Mesenchymal stem cell (in vitro differentiated cells and primary cell): ENCODE results near the gene TIAM1.

Experiments used
- DNase-seq: peaks from one replicate; pipeline ENCODE4 v3.0.0-alpha.2; 2013
- H2AFZ ChIP-seq: one replicate; pipeline ENCODE4 v1.6.1; 2013; ENCODE audit warnings: low read depth, mild to moderate bottlenecking, control low read depth, inconsistent platforms, low read length, moderate library complexity
- H2AK5ac ChIP-seq: 2 replicates; pipeline ENCODE4 v1.6.1; 2013; ENCODE audit warnings: low read length, moderate library complexity, mild to moderate bottlenecking, inconsistent platforms; ENCODE audit not compliant: severe bottlenecking
- H2BK120ac ChIP-seq: one replicate; pipeline ENCODE4 v1.6.1; 2013; ENCODE audit warnings: low read depth, mild to moderate bottlenecking, inconsistent platforms, low read length, moderate library complexity
- H2BK12ac ChIP-seq, 2 experiments: one replicate each; pipeline ENCODE4 v1.6.1; 2013; ENCODE audit warnings: inconsistent platforms in 2 of 2, low read length in 2 of 2, mild to moderate bottlenecking in 2 of 2, moderate library complexity in 2 of 2, control low read depth in 1 of 2
- H2BK15ac ChIP-seq: one replicate; pipeline ENCODE4 v1.6.1; 2013; ENCODE audit warnings: mild to moderate bottlenecking, low read depth, inconsistent platforms; ENCODE audit not compliant: poor library complexity, severe bottlenecking
- H2BK5ac ChIP-seq: 2 replicates; pipeline ENCODE4 v1.6.1; 2013; ENCODE audit warnings: low read depth, mild to moderate bottlenecking, low read length, control low read depth, inconsistent platforms; ENCODE audit not compliant: poor library complexity, severe bottlenecking
- H3K14ac ChIP-seq, 2 experiments: one replicate each; pipeline ENCODE4 v1.6.1; 2013; ENCODE audit warnings: inconsistent platforms in 2 of 2, low read length in 2 of 2, control low read depth in 1 of 2, mild to moderate bottlenecking in 1 of 2, moderate library complexity in 1 of 2
- H3K18ac ChIP-seq, 2 experiments: one replicate each; pipeline ENCODE4 v1.6.1; 2013; ENCODE audit warnings: inconsistent platforms in 2 of 2, low read length in 2 of 2, control low read depth in 1 of 2, low read depth in 1 of 2, mild to moderate bottlenecking in 1 of 2
- H3K23ac ChIP-seq, 2 experiments: one replicate each; pipeline ENCODE4 v1.6.1; 2013; ENCODE audit warnings: inconsistent platforms in 2 of 2, low read length in 2 of 2, mild to moderate bottlenecking in 2 of 2, moderate library complexity in 2 of 2, control low read depth in 1 of 2
- H3K27ac ChIP-seq: 2 replicates; pipeline ENCODE4 v1.5.1; 2013; ENCODE audit warnings: mild to moderate bottlenecking, moderate library complexity, low read length, control low read depth, inconsistent platforms; ENCODE audit not compliant: poor library complexity, severe bottlenecking
- H3K27me3 ChIP-seq, 2 experiments: 2 replicates each; pipeline versions ENCODE4 v1.6.1 to v1.7.0; 2013; ENCODE audit warnings: low read length in 2 of 2, mild to moderate bottlenecking in 2 of 2, moderate library complexity in 2 of 2, control low read depth in 1 of 2, inconsistent platforms in 1 of 2; ENCODE audit not compliant: control insufficient read depth in 1 of 2, insufficient read depth in 1 of 2
- H3K36me3 ChIP-seq, 2 experiments: 2 replicates each; pipeline versions ENCODE4 v1.6.1 to v1.7.0; 2013; ENCODE audit warnings: low read length in 2 of 2, control low read depth in 1 of 2, inconsistent platforms in 1 of 2, low read depth in 1 of 2, mild to moderate bottlenecking in 1 of 2; ENCODE audit not compliant: insufficient read depth in 2 of 2, control insufficient read depth in 1 of 2
- H3K4ac ChIP-seq, 2 experiments: one replicate each; pipeline ENCODE4 v1.6.1; 2013; ENCODE audit warnings: inconsistent platforms in 2 of 2, low read length in 2 of 2, mild to moderate bottlenecking in 2 of 2, moderate library complexity in 2 of 2, control low read depth in 1 of 2, low read depth in 1 of 2
- H3K4me1 ChIP-seq: 2 replicates; pipeline ENCODE4 v1.6.1; 2013; ENCODE audit warnings: low read depth, low read length, control low read depth; ENCODE audit not compliant: control insufficient read depth, insufficient read depth
- H3K4me2 ChIP-seq: 2 replicates; pipeline ENCODE4 v1.6.1; 2013; ENCODE audit warnings: low read length, mild to moderate bottlenecking, inconsistent platforms; ENCODE audit not compliant: poor library complexity, severe bottlenecking
- H3K4me3 ChIP-seq, 2 experiments: 2 replicates each; pipeline versions ENCODE4 v1.5.1 to v1.7.0; 2013; ENCODE audit warnings: low read length in 2 of 2, mild to moderate bottlenecking in 2 of 2, control low read depth in 1 of 2, low read depth in 1 of 2; ENCODE audit not compliant: insufficient read depth in 1 of 2
- H3K79me1 ChIP-seq: replicated peaks from 2 replicates; pipeline ENCODE4 v1.6.1; 2013; ENCODE audit warnings: mild to moderate bottlenecking, control low read depth, low read length, inconsistent platforms; ENCODE audit not compliant: poor library complexity, severe bottlenecking
- H3K9ac ChIP-seq: 2 replicates; pipeline ENCODE4 v1.7.0; 2013; ENCODE audit warnings: mild to moderate bottlenecking, low read length, moderate library complexity
- H3K9me3 ChIP-seq: 2 replicates; pipeline ENCODE4 v1.7.0; 2013; ENCODE audit warnings: mild to moderate bottlenecking, low read length; ENCODE audit not compliant: control insufficient read depth
- H4K8ac ChIP-seq: one replicate; pipeline ENCODE4 v1.6.1; 2013; ENCODE audit warnings: inconsistent platforms, mild to moderate bottlenecking, low read length, moderate library complexity
- H4K91ac ChIP-seq: one replicate; pipeline ENCODE4 v1.6.1; 2013; ENCODE audit warnings: mild to moderate bottlenecking, low read length, inconsistent platforms
- WGBS: methylation state at CpG from one replicate; pipeline ENCODE4 v1.1.7; 2013; ENCODE audit warnings: mixed read lengths; 5-methylcytosine and 5-hydroxymethylcytosine counted together

TIAM1 gene

DNA sequence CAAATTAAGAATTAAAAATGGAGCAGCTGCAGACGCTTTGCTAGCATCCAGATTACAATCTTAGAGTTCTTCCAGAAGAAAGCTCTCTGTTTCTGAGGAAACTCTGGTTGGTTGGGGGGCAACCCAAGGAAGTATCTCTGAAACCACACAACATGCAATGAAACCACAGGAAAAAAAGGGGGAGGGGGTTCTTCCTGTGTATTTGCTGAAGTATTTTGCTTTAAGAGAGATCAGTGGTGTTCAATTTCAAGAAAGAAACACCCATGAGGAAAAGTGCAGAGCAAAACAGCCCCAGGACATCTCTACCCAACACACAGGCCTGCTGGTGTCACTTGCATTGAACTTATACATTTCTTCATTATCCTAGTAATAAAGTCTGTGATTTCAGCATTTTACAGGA lies 19.7 kb upstream of the TIAM1 start:
- H3K14ac ChIP-seq, result no peak overlapping the region
- H3K9ac ChIP-seq, result no peak overlapping the region
- H3K18ac ChIP-seq, result no peak overlapping the region
- no peak overlapping the region for H3K23ac ChIP-seq
- no peak overlapping the region for H3K27ac ChIP-seq
- H3K79me1 ChIP-seq, result no peaks in the 10 kb centered on the region
- no peak overlapping the region for H3K4me2 ChIP-seq
- H2BK15ac ChIP-seq, result no peak overlapping the region
- H3K36me3 ChIP-seq, result no peaks in the 10 kb centered on the region
- H2BK12ac ChIP-seq, result no peak overlapping the region
- no peak overlapping the region for H4K8ac ChIP-seq
- WGBS, result 63% methylated on average over 1 of the region's 1 CpG
- no peak for DNase-seq
- H2AK5ac ChIP-seq, result no peak overlapping the region
- H2AFZ ChIP-seq, result no peak overlapping the region
- no peak overlapping the region for H2BK120ac ChIP-seq
- no peak overlapping the region for H3K4ac ChIP-seq
- H3K4me1 ChIP-seq, result peaks cover 4% of the 10 kb centered on the region
- no peaks in the 10 kb centered on the region for H3K9me3 ChIP-seq
- no peak overlapping the region for H3K4me3 ChIP-seq
- H3K27me3 ChIP-seq, result peaks cover 0 to 8% of the 10 kb centered on the region in 2 experiments
- no peak overlapping the region for H4K91ac ChIP-seq
- no peak overlapping the region for H2BK5ac ChIP-seq

GRCh38 chr21:31360717-31361116 lies 16.7 kb upstream of the TIAM1 start:
- no peak overlapping the region for H3K14ac ChIP-seq
- no peak overlapping the region for H3K18ac ChIP-seq
- no peak overlapping the region for H3K23ac ChIP-seq
- no peak overlapping the region for H3K27ac ChIP-seq
- no peaks in the 10 kb centered on the region for H3K4me1 ChIP-seq
- H3K9me3 ChIP-seq, result no peaks in the 10 kb centered on the region
- H3K4ac ChIP-seq, result no peak overlapping the region
- no peak overlapping the region for H4K91ac ChIP-seq
- no peak overlapping the region for H4K8ac ChIP-seq
- H2BK15ac ChIP-seq, result no peak overlapping the region
- no peak for DNase-seq
- H3K4me2 ChIP-seq, result no peak overlapping the region
- H3K9ac ChIP-seq, result no peak overlapping the region
- H3K4me3 ChIP-seq, result no peak overlapping the region
- H2BK120ac ChIP-seq, result no peak overlapping the region
- H2BK5ac ChIP-seq, result no peak overlapping the region
- peaks cover 0 to 8% of the 10 kb centered on the region in 2 experiments for H3K27me3 ChIP-seq
- no peaks in the 10 kb centered on the region for H3K79me1 ChIP-seq
- no peaks in the 10 kb centered on the region for H3K36me3 ChIP-seq
- H2AK5ac ChIP-seq, result no peak overlapping the region
- no peak overlapping the region for H2AFZ ChIP-seq
- H2BK12ac ChIP-seq, result no peak overlapping the region

DNA sequence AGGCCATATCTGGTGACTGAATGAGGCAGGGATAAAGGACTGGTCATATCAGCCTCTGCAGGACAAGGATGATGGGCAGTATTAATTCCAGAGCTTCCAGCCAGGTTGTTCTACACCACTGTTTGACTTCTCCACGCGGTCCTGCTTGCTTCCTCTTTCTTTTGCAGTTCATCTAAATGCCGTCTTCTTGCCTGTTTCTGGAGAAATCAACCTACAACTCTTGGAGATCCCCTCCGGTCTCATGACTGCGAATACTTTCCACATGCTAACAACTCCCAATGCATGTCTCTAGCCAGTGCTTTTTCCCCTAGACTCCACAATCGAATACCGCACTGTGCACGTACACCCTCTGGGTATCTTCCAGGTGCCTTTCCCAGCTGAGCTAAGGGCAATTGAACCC lies 14.1 kb upstream of the TIAM1 start:
- peaks cover 0 to 6% of the 10 kb centered on the region in 2 experiments for H3K27me3 ChIP-seq
- no peak overlapping the region for H3K23ac ChIP-seq
- H3K4me2 ChIP-seq, result no peak overlapping the region
- no peak overlapping the region for H3K4ac ChIP-seq
- no peak overlapping the region for H2AK5ac ChIP-seq
- WGBS, result 97% methylated on average over 8 of the region's 8 CpGs
- H2BK120ac ChIP-seq, result no peak overlapping the region
- H3K4me1 ChIP-seq, result peaks cover 5% of the 10 kb centered on the region
- H4K8ac ChIP-seq, result no peak overlapping the region
- no peak overlapping the region for H2AFZ ChIP-seq
- no peak for DNase-seq
- no peak overlapping the region for H2BK15ac ChIP-seq
- H3K27ac ChIP-seq, result no peak overlapping the region
- H3K36me3 ChIP-seq, result no peaks in the 10 kb centered on the region
- no peak overlapping the region for H2BK5ac ChIP-seq
- no peak overlapping the region for H3K18ac ChIP-seq
- no peak overlapping the region for H2BK12ac ChIP-seq
- no peak overlapping the region for H3K9ac ChIP-seq
- no peak overlapping the region for H3K14ac ChIP-seq
- H3K79me1 ChIP-seq, result no peaks in the 10 kb centered on the region
- H4K91ac ChIP-seq, result no peak overlapping the region
- no peak overlapping the region for H3K4me3 ChIP-seq
- H3K9me3 ChIP-seq, result no peaks in the 10 kb centered on the region

- Histone ChIP-seq H3K14ac (no peak overlapping the region), H2BK12ac (no peak overlapping the region), H3K27me3 (no peaks in the 10 kb centered on the region), H2AK5ac (no peak overlapping the region), H3K27ac (no peak overlapping the region), H4K91ac (no peak overlapping the region), H2AFZ (no peak overlapping the region), H3K4me3 (no peak overlapping the region), H3K36me3 (no peaks in the 10 kb centered on the region), H3K4me2 (no peak overlapping the region), H4K8ac (no peak overlapping the region), H3K4me1 (peaks cover 5% of the 10 kb centered on the region), H3K9ac (no peak overlapping the region), H3K9me3 (no peaks in the 10 kb centered on the region), H2BK15ac (no peak overlapping the region), H2BK120ac (no peak overlapping the region), H3K18ac (no peak overlapping the region), H3K23ac (no peak overlapping the region), H2BK5ac (no peak overlapping the region), H3K79me1 (no peaks in the 10 kb centered on the region), H3K4ac (no peak overlapping the region)
- no peak for DNase-seq
- 97% methylated on average over 4 of the region's 4 CpGs for WGBS
Measured at GRCh38 chr21:31356440-31356839, 12.4 kb upstream of the TIAM1 start.
